ENCODE data around the gene SARM1. TPM values are rescaled to one million over a fixed set of nuclear protein-coding genes. Genes with fewer than 3 reads are reported as not detected.

SARM1 gene
- polyA plus RNA-seq, 1 donor from 2014 or later, result 21.6 TPM

GRCh38 chr17:28385037-28385400 lies 13.5 kb downstream of the SARM1 start:
- no peaks in the 10 kb centered on the region for H3K9me3 ChIP-seq (ENCODE audit: low read length)
- no peak for TF ChIP-seq SMC3 (conservative IDR thresholded peaks at IDR 0.05; ENCODE audit: poor library complexity)
- no peak for TF ChIP-seq POLR2AphosphoS5 (IDR thresholded peaks at IDR 0.05)
- TF ChIP-seq TAF1 (IDR thresholded peaks at IDR 0.05; ENCODE audit: low read depth), result no peak
- TF ChIP-seq CTCF (IDR thresholded peaks at IDR 0.05; ENCODE audit: poor library complexity, severe bottlenecking), result no peak
- no peak for TF ChIP-seq REST (IDR thresholded peaks at IDR 0.05; ENCODE audit: borderline replicate concordance)
- TF ChIP-seq EZH2 (IDR thresholded peaks at IDR 0.05; ENCODE audit: borderline replicate concordance, insufficient read depth, low read length, poor library complexity, severe bottlenecking), result no peak
- TF ChIP-seq MXI1 (conservative IDR thresholded peaks at IDR 0.05; ENCODE audit: poor library complexity, severe bottlenecking), result no peak
- no peak overlapping the region for H3K4me3 ChIP-seq (ENCODE audit: low read length)
- H3K9ac ChIP-seq (ENCODE audit: low read length), result no peak overlapping the region
- H3F3A ChIP-seq (ENCODE audit: insufficient read depth, low read length, poor library complexity, severe bottlenecking), result no peaks in the 10 kb centered on the region
- H3K27ac ChIP-seq (ENCODE audit: low read length), result no peak overlapping the region
- no peaks in the 10 kb centered on the region for H4K20me1 ChIP-seq (ENCODE audit: insufficient read depth)
- no peaks in the 10 kb centered on the region for H3K79me2 ChIP-seq (replicated peaks; ENCODE audit: insufficient read depth, low read length)
- no peak overlapping the region for H2AFZ ChIP-seq (ENCODE audit: low read depth, low read length)
- H3K27me3 ChIP-seq (ENCODE audit: insufficient read depth, low read depth, low read length), result no peaks in the 10 kb centered on the region
- H3K36me3 ChIP-seq (ENCODE audit: insufficient read depth, low read length), result no peaks in the 10 kb centered on the region
- no peak overlapping the region for H3K4me2 ChIP-seq (ENCODE audit: low read length)
- no peaks in the 10 kb centered on the region for H3K9me2 ChIP-seq (ENCODE audit: insufficient read depth, low read length)

GRCh38 chr17:28385406-28385805 lies 13.9 kb downstream of the SARM1 start:
- no peak overlapping the region for H3K9ac ChIP-seq (ENCODE audit: low read length)
- no peaks in the 10 kb centered on the region for H4K20me1 ChIP-seq (ENCODE audit: insufficient read depth)
- no peak for TF ChIP-seq SMC3 (conservative IDR thresholded peaks at IDR 0.05; ENCODE audit: poor library complexity)
- no peak for TF ChIP-seq POLR2AphosphoS5 (IDR thresholded peaks at IDR 0.05)
- no peak for TF ChIP-seq EP300 (conservative IDR thresholded peaks at IDR 0.05; ENCODE audit: poor library complexity, severe bottlenecking)
- TF ChIP-seq RAD21 (conservative IDR thresholded peaks at IDR 0.05), result no peak
- no peak for TF ChIP-seq TAF1 (IDR thresholded peaks at IDR 0.05; ENCODE audit: low read depth)
- no peak for TF ChIP-seq MXI1 (conservative IDR thresholded peaks at IDR 0.05; ENCODE audit: poor library complexity, severe bottlenecking)
- H3K36me3 ChIP-seq (ENCODE audit: insufficient read depth, low read length), result no peaks in the 10 kb centered on the region
- no peaks in the 10 kb centered on the region for H3K9me3 ChIP-seq (ENCODE audit: low read length)
- H3K4me3 ChIP-seq (ENCODE audit: low read length), result no peak overlapping the region
- no peak overlapping the region for H3K27ac ChIP-seq (ENCODE audit: low read length)
- no peak overlapping the region for H3K4me2 ChIP-seq (ENCODE audit: low read length)
- H3K27me3 ChIP-seq (ENCODE audit: insufficient read depth, low read depth, low read length), result no peaks in the 10 kb centered on the region
- no peaks in the 10 kb centered on the region for H3K9me2 ChIP-seq (ENCODE audit: insufficient read depth, low read length)
- no peak overlapping the region for H2AFZ ChIP-seq (ENCODE audit: low read depth, low read length)
- H3F3A ChIP-seq (ENCODE audit: insufficient read depth, low read length, poor library complexity, severe bottlenecking), result no peaks in the 10 kb centered on the region
- no peaks in the 10 kb centered on the region for H3K79me2 ChIP-seq (replicated peaks; ENCODE audit: insufficient read depth, low read length)

- TF ChIP-seq MXI1 (conservative IDR thresholded peaks at IDR 0.05; ENCODE audit: poor library complexity, severe bottlenecking), result no peak
- Histone ChIP-seq H3K4me2 (ENCODE audit: low read length) (no peak overlapping the region), H2AFZ (ENCODE audit: low read depth, low read length) (no peak overlapping the region), H3K4me3 (ENCODE audit: low read length) (no peak overlapping the region), H3K27me3 (ENCODE audit: insufficient read depth, low read depth, low read length) (no peaks in the 10 kb centered on the region), H3F3A (ENCODE audit: insufficient read depth, low read length, poor library complexity, severe bottlenecking) (no peaks in the 10 kb centered on the region), H3K36me3 (ENCODE audit: insufficient read depth, low read length) (no peaks in the 10 kb centered on the region), H3K9me2 (ENCODE audit: insufficient read depth, low read length) (no peaks in the 10 kb centered on the region), H3K27ac (ENCODE audit: low read length) (no peak overlapping the region), H3K79me2 (replicated peaks; ENCODE audit: insufficient read depth, low read length) (no peaks in the 10 kb centered on the region), H3K9ac (ENCODE audit: low read length) (no peak overlapping the region), H3K9me3 (ENCODE audit: low read length) (no peaks in the 10 kb centered on the region), H4K20me1 (ENCODE audit: insufficient read depth) (no peaks in the 10 kb centered on the region)
Measured at GRCh38 chr17:28386391-28386790, 14.9 kb downstream of the SARM1 start.
